ENCODE results near the gene NOP53. TPM values are rescaled to one million over a fixed set of nuclear protein-coding genes. Genes with fewer than 3 reads are reported as not detected.
A peak's percentile ranks its signal among the peaks of the same experiment; 100 is the strongest.

NOP53 gene
- polyA plus RNA-seq, 1 donor (not counting 4 experiments of a cell fraction or from before 2014, with no cell fraction given): 80.2 TPM

DNA sequence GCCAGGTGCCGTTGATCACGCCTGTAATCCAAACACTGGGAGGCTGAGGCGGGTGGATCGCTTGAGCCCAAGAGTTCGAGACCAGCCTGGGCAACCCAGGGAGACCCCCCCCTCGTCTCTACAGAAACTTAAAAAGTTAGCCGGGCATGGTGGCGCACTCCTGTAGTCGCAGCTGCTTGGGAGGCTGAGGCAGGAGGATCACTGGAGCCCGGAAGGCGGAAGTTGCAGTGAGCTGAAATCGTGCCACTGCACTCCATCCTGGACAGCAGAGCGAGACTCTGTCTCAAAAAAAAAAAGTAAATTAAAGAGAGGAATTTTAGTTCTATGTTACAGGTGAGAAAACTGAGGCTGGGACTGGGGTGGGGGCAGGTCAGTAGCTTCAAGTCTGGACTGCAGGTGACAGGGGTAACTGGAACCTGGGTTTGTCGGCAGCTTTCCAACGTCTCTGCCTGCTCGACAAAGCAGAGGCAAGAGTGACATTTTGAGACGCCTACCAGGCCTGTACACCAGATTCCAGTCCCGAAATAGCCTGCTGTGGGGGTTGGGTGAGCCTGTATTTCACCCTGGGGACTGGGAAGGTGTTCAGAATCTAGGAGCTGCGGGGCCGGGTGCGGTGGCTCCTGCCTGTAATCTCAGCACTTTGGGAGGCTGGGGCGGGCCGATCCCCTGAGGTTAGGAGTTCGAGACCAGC is 34.3 kb downstream of the NOP53 start:
- Histone ChIP-seq H3K4me1 (ENCODE audit: control insufficient read depth, extremely low read depth, insufficient read depth, low read length) (peaks cover 14% of the 10 kb centered on the region), H3K4me3 (ENCODE audit: control insufficient read depth in 2 of 3, extremely low read depth in 1 of 3, insufficient read depth in 2 of 3, low read depth in 1 of 3, low read length in 3 of 3) (peak overlapping the region; percentile 77 to 97 (median 83)), H3K36me3 (ENCODE audit: control insufficient read depth in 2 of 2, extremely low read depth in 1 of 2, insufficient read depth in 2 of 2, low read length in 2 of 2) (peaks cover 20 to 27% of the 10 kb centered on the region in 2 experiments), H3K9ac (ENCODE audit: control insufficient read depth, extremely low read depth, insufficient read depth, low read length) (peak overlapping the region; percentile 98), H3K27me3 (ENCODE audit: control insufficient read depth, extremely low read depth, insufficient read depth, low read length) (no peaks in the 10 kb centered on the region), H4K20me1 (ENCODE audit: control insufficient read depth, extremely low read depth, insufficient read depth, low read length) (no peaks in the 10 kb centered on the region), H3K9me1 (ENCODE audit: control insufficient read depth, extremely low read depth, insufficient read depth, low read length) (peaks cover 2% of the 10 kb centered on the region), H3K9me3 (ENCODE audit: control insufficient read depth, low read depth, low read length) (no peaks in the 10 kb centered on the region), H2AFZ (ENCODE audit: control insufficient read depth, low read length) (no peak overlapping the region), H3K79me2 (ENCODE audit: control insufficient read depth, insufficient read depth, low read length) (peaks cover 25% of the 10 kb centered on the region), H3K27ac (ENCODE audit: control insufficient read depth, insufficient read depth, low read length) (peak overlapping the region; percentile 98), H3K4me2 (ENCODE audit: control insufficient read depth, extremely low read depth, insufficient read depth, low read depth, low read length) (peak overlapping the region; percentile 77)
- no peak for TF ChIP-seq CTCF (optimal IDR thresholded peaks at IDR 0.05 in 1 of 3, IDR thresholded peaks at IDR 0.05 in 1 of 3, conservative IDR thresholded peaks at IDR 0.05 in 1 of 3; ENCODE audit: extremely low read depth in 1 of 3, insufficient read depth in 2 of 3, low read length in 3 of 3)
- no peak for TF ChIP-seq EZH2 (IDR thresholded peaks at IDR 0.05; ENCODE audit: low read length)
- no peak for FAIRE-seq
- dilution Hi-C loops (cut with MboI; ENCODE audit: extremely low pct_ligation_motif_present, low sequenced_read_pairs): no loop called here
- DNase-seq (ENCODE audit: low read depth, low spot score): no peak

DNA sequence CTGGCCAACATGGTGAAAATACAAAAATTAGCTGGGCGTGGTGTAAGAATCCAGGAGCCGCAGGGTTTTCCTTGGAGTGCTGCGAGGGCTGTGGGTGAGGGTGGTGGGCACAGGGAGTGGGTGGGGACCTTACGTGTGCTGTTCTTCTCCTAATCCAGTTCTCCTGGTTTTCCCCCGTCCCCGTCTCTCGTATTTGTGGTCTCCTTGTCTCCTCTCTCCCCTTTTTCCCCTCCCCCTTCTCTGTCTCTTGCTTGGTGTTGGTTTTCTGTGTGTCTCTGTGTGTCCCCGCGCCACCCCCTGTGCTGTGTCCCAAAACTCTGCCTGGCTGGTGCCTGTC is 34.8 kb downstream of the NOP53 start:
- peaks cover 21 to 27% of the 10 kb centered on the region in 2 experiments for H3K36me3 ChIP-seq (ENCODE audit: control insufficient read depth in 2 of 2, extremely low read depth in 1 of 2, insufficient read depth in 2 of 2, low read length in 2 of 2)
- H3K79me2 ChIP-seq (ENCODE audit: control insufficient read depth, insufficient read depth, low read length): peaks cover 25% of the 10 kb centered on the region
- H3K4me3 ChIP-seq (ENCODE audit: control insufficient read depth in 2 of 3, extremely low read depth in 1 of 3, insufficient read depth in 2 of 3, low read depth in 1 of 3, low read length in 3 of 3): peak overlapping the region; percentile 77 to 97 (median 83)
- peaks cover 2% of the 10 kb centered on the region for H3K9me1 ChIP-seq (ENCODE audit: control insufficient read depth, extremely low read depth, insufficient read depth, low read length)
- H3K9me3 ChIP-seq (ENCODE audit: control insufficient read depth, low read depth, low read length): no peaks in the 10 kb centered on the region
- FAIRE-seq: no peak
- H3K27me3 ChIP-seq (ENCODE audit: control insufficient read depth, extremely low read depth, insufficient read depth, low read length): no peaks in the 10 kb centered on the region
- TF ChIP-seq CTCF (optimal IDR thresholded peaks at IDR 0.05 in 1 of 3, IDR thresholded peaks at IDR 0.05 in 1 of 3, conservative IDR thresholded peaks at IDR 0.05 in 1 of 3; ENCODE audit: extremely low read depth in 1 of 3, insufficient read depth in 2 of 3, low read length in 3 of 3) (no peak), EZH2 (IDR thresholded peaks at IDR 0.05; ENCODE audit: low read length) (no peak)
- H3K4me1 ChIP-seq (ENCODE audit: control insufficient read depth, extremely low read depth, insufficient read depth, low read length): peaks cover 14% of the 10 kb centered on the region
- H3K27ac ChIP-seq (ENCODE audit: control insufficient read depth, insufficient read depth, low read length): peak overlapping the region; percentile 98
- peak overlapping the region; percentile 77 for H3K4me2 ChIP-seq (ENCODE audit: control insufficient read depth, extremely low read depth, insufficient read depth, low read depth, low read length)
- DNase-seq (ENCODE audit: low read depth, low spot score): no peak
- dilution Hi-C loops (cut with MboI; ENCODE audit: extremely low pct_ligation_motif_present, low sequenced_read_pairs): no loop called here
- peak overlapping the region; percentile 98 for H3K9ac ChIP-seq (ENCODE audit: control insufficient read depth, extremely low read depth, insufficient read depth, low read length)
- H4K20me1 ChIP-seq (ENCODE audit: control insufficient read depth, extremely low read depth, insufficient read depth, low read length): no peaks in the 10 kb centered on the region
- no peak overlapping the region for H2AFZ ChIP-seq (ENCODE audit: control insufficient read depth, low read length)

All from keratinocyte (primary cell).